H9 (cell line): Measurements from ENCODE around the gene PDE3A. TPM values are rescaled to one million over a fixed set of nuclear protein-coding genes. Genes with fewer than 3 reads are reported as not detected.

Experiments
- DNase-seq: peaks from one replicate; pipeline ENCODE4 v3.0.0-alpha.2; 2017
- H2AFZ ChIP-seq: one replicate; pipeline ENCODE4 v1.6.1; 2013; ENCODE audit warnings: mild to moderate bottlenecking, low read length, control low read depth, moderate library complexity
- H2AK5ac ChIP-seq: 2 replicates; pipeline ENCODE4 v1.6.1; 2013; ENCODE audit warnings: low read length, control low read depth, mixed read lengths; ENCODE audit not compliant: insufficient read length
- H2BK120ac ChIP-seq: one replicate; pipeline ENCODE4 v1.6.1; 2013; ENCODE audit warnings: low read depth, mild to moderate bottlenecking, low read length, control low read depth, inconsistent platforms; ENCODE audit not compliant: poor library complexity, severe bottlenecking
- H2BK12ac ChIP-seq: 2 replicates; pipeline ENCODE4 v1.6.1; 2013; ENCODE audit warnings: low read length, control low read depth, mixed read lengths, low read depth; ENCODE audit not compliant: insufficient read length
- H2BK15ac ChIP-seq: 2 replicates; pipeline ENCODE4 v1.6.1; 2013; ENCODE audit warnings: low read depth, low read length, control low read depth
- H2BK20ac ChIP-seq: one replicate; pipeline ENCODE4 v1.6.1; 2013; ENCODE audit warnings: low read depth, mild to moderate bottlenecking, low read length, control low read depth, inconsistent platforms; ENCODE audit not compliant: poor library complexity, severe bottlenecking
- H2BK5ac ChIP-seq: 2 replicates; pipeline ENCODE4 v1.6.1; 2013; ENCODE audit warnings: low read length, control low read depth, mixed read lengths; ENCODE audit not compliant: insufficient read length
- H3K14ac ChIP-seq: 2 replicates; pipeline ENCODE4 v1.6.1; 2013; ENCODE audit warnings: low read length, control low read depth; ENCODE audit not compliant: insufficient read depth
- H3K18ac ChIP-seq: 2 replicates; pipeline ENCODE4 v1.6.1; 2013; ENCODE audit warnings: low read depth, mild to moderate bottlenecking, mixed read lengths, low read length, control low read depth; ENCODE audit not compliant: insufficient read length
- H3K23ac ChIP-seq: 2 replicates; pipeline ENCODE4 v1.6.1; 2013; ENCODE audit warnings: low read length, control low read depth, mixed read lengths, low read depth; ENCODE audit not compliant: insufficient read length
- H3K23me2 ChIP-seq: 2 replicates; pipeline ENCODE4 v1.6.1; 2013; ENCODE audit warnings: low read depth, mild to moderate bottlenecking, mixed read lengths, low read length, control low read depth; ENCODE audit not compliant: insufficient read length, poor library complexity, severe bottlenecking
- H3K27ac ChIP-seq: 2 replicates; pipeline ENCODE4 v1.5.1; 2013; ENCODE audit warnings: low read length, control low read depth, mixed read lengths, low read depth; ENCODE audit not compliant: insufficient read length
- H3K27me3 ChIP-seq: 2 replicates; pipeline ENCODE4 v1.6.1; 2013; ENCODE audit warnings: low read length, control low read depth, inconsistent platforms; ENCODE audit not compliant: insufficient read depth
- H3K4ac ChIP-seq: 2 replicates; pipeline ENCODE4 v1.6.1; 2013; ENCODE audit warnings: low read depth, mild to moderate bottlenecking, control low read depth, inconsistent platforms, low read length, moderate library complexity
- H3K4me1 ChIP-seq: 2 replicates; pipeline ENCODE4 v1.6.1; 2013; ENCODE audit warnings: low read length, control low read depth, inconsistent platforms; ENCODE audit not compliant: insufficient read depth
- H3K4me2 ChIP-seq: 2 replicates; pipeline ENCODE4 v1.6.1; 2013; ENCODE audit warnings: low read length, control low read depth, mixed read lengths; ENCODE audit not compliant: insufficient read length, insufficient read depth
- H3K56ac ChIP-seq: 2 replicates; pipeline ENCODE4 v1.6.1; 2013; ENCODE audit warnings: low read depth, mild to moderate bottlenecking, mixed read lengths, low read length, control low read depth; ENCODE audit not compliant: insufficient read length
- H3K79me1 ChIP-seq: 2 replicates; pipeline ENCODE4 v1.6.1; 2013; ENCODE audit warnings: low read depth, mild to moderate bottlenecking, moderate library complexity, low read length, control low read depth, inconsistent platforms; ENCODE audit not compliant: insufficient read depth, poor library complexity, severe bottlenecking
- H3K79me2 ChIP-seq: 2 replicates; pipeline ENCODE4 v1.6.1; 2013; ENCODE audit warnings: low read length, control low read depth, inconsistent platforms; ENCODE audit not compliant: insufficient read depth
- H3K9ac ChIP-seq: 2 replicates; pipeline ENCODE4 v1.6.1; 2013; ENCODE audit warnings: low read length, control low read depth, mixed read lengths; ENCODE audit not compliant: insufficient read length; ENCODE audit errors: extremely low read depth
- H3K9me3 ChIP-seq: one replicate; pipeline ENCODE4 v1.6.1; 2013; ENCODE audit warnings: low read depth, low read length, inconsistent platforms; ENCODE audit not compliant: control insufficient read depth
- H3T11ph ChIP-seq: one replicate; pipeline ENCODE4 v1.6.1; 2013; ENCODE audit warnings: mild to moderate bottlenecking, low read length, control low read depth, inconsistent platforms
- H4K20me1 ChIP-seq: one replicate; pipeline ENCODE4 v1.6.1; 2013; ENCODE audit not compliant: control insufficient read depth, insufficient read length, insufficient read depth
- H4K5ac ChIP-seq: 2 replicates; pipeline ENCODE4 v1.6.1; 2013; ENCODE audit warnings: low read depth, mild to moderate bottlenecking, mixed read lengths, low read length, control low read depth; ENCODE audit not compliant: insufficient read length
- H4K8ac ChIP-seq: replicated peaks from 2 replicates; pipeline ENCODE4 v1.6.1; 2013; ENCODE audit warnings: low read length, control low read depth, mixed read lengths, low read depth; ENCODE audit not compliant: insufficient read length
- H4K91ac ChIP-seq: 2 replicates; pipeline ENCODE4 v1.6.1; 2013; ENCODE audit warnings: low read depth, mild to moderate bottlenecking, moderate library complexity, mixed read lengths, low read length, control low read depth; ENCODE audit not compliant: insufficient read length
- H3K27ac Mint-ChIP-seq, 3 experiments: 2 replicates in 2 of 3; 3 replicates in 1 of 3; pipeline ENCODE4 v1.8.0; 2020 to 2021; ENCODE audit warnings: mixed read lengths in 3 of 3, mild to moderate bottlenecking in 1 of 3, moderate library complexity in 1 of 3
- H3K27me3 Mint-ChIP-seq: 2 replicates; pipeline ENCODE4 v1.8.0; 2021; ENCODE audit warnings: low read depth, mild to moderate bottlenecking, moderate library complexity, mixed read lengths
- H3K36me3 Mint-ChIP-seq, 3 experiments: 2 replicates in 2 of 3; 3 replicates in 1 of 3; pipeline ENCODE4 v1.8.0; 2020 to 2021; ENCODE audit warnings: low read depth in 3 of 3, mixed read lengths in 3 of 3; ENCODE audit not compliant: insufficient read depth in 1 of 3
- H3K4me1 Mint-ChIP-seq, 2 experiments: 2 replicates each; pipeline ENCODE4 v1.8.0; 2020; ENCODE audit warnings: mixed read lengths in 2 of 2
- H3K4me3 Mint-ChIP-seq, 2 experiments: 2 replicates in 1 of 2; 3 replicates in 1 of 2; pipeline ENCODE4 v1.8.0; 2020 to 2021; ENCODE audit warnings: mild to moderate bottlenecking in 2 of 2, mixed read lengths in 2 of 2, moderate library complexity in 1 of 2
- H3K9me3 Mint-ChIP-seq, 2 experiments: 2 replicates in 1 of 2; 3 replicates in 1 of 2; pipeline ENCODE4 v1.8.0; 2020; ENCODE audit warnings: mild to moderate bottlenecking in 2 of 2, mixed read lengths in 2 of 2, moderate library complexity in 1 of 2
- WGBS: extraction: QIAGEN DNeasy Blood & Tissue Kit; methylation state at CpG from one replicate; pipeline ENCODE4 v1.1.7; 2013; ENCODE audit warnings: missing lambda C conversion rate, low lambda C conversion rate, mixed read lengths; ENCODE audit not compliant: insufficient read length; ENCODE audit errors: extremely low coverage; 5-methylcytosine and 5-hydroxymethylcytosine counted together
- total RNA-seq: library from RNA; stranded (reverse); gene quantifications from 2 replicates; pipeline ENCODE4 v1.2.1, GENCODE V29; 2021
- TF ChIP-seq, protein P1 (sequence below): fragments of 200-600 bp; sonication (generic); conservative IDR thresholded peaks from 3 replicates; pipeline ENCODE4 v1.8.0; 2021; ENCODE audit warnings: antibody characterized with exemption, mild to moderate bottlenecking

Gene PDE3A
- total RNA-seq, 1 experiment from 2014 or later, result 3.0 TPM

DNA sequence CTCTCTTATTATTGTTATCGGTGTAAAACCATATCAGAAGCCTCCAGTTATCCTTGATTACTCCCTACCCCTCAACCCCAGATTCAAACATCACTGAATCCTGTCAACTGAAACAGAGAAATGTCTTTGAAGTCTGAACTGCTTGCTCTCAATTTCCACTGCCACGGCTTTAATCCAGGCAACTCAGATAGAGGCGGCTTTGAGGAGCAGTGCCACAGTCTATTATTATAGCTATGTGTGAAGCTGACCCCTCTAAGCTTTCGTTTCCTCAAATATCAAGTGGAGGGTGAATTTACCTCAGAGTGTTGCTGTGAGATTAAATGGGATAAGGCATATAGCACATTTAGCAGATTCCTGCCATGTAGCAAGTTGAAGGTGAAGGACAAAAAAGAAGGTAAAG, 49.0 kb upstream of the PDE3A start:
- Histone ChIP-seq H3K14ac (no peak overlapping the region), H3K4me1 (peaks cover 3% of the 10 kb centered on the region), H2AK5ac (no peak overlapping the region), H3K9ac (no peak overlapping the region), H3K4ac (no peak overlapping the region), H4K91ac (no peak overlapping the region), H2BK20ac (no peak overlapping the region), H3K27ac (no peak overlapping the region), H3K18ac (no peak overlapping the region), H2BK5ac (no peak overlapping the region), H4K8ac (no peak overlapping the region), H4K20me1 (no peaks in the 10 kb centered on the region), H2AFZ (no peak overlapping the region), H3K9me3 (no peaks in the 10 kb centered on the region), H2BK12ac (no peak overlapping the region), H3K79me2 (no peaks in the 10 kb centered on the region), H3K4me2 (no peak overlapping the region), H3T11ph (no peak overlapping the region), H2BK120ac (no peak overlapping the region), H3K27me3 (no peaks in the 10 kb centered on the region), H4K5ac (no peak overlapping the region), H3K23ac (no peak overlapping the region), H3K23me2 (no peaks in the 10 kb centered on the region), H3K56ac (no peak overlapping the region), H3K79me1 (no peaks in the 10 kb centered on the region), H2BK15ac (no peak overlapping the region)
- H3K4me3 Mint-ChIP-seq, result no peak overlapping the region
- no peaks in the 10 kb centered on the region for H3K27me3 Mint-ChIP-seq
- peaks cover 0 to 3% of the 10 kb centered on the region in 2 experiments; a peak in 3 of 5 replicates for H3K9me3 Mint-ChIP-seq
- TF ChIP-seq, protein P1, sequence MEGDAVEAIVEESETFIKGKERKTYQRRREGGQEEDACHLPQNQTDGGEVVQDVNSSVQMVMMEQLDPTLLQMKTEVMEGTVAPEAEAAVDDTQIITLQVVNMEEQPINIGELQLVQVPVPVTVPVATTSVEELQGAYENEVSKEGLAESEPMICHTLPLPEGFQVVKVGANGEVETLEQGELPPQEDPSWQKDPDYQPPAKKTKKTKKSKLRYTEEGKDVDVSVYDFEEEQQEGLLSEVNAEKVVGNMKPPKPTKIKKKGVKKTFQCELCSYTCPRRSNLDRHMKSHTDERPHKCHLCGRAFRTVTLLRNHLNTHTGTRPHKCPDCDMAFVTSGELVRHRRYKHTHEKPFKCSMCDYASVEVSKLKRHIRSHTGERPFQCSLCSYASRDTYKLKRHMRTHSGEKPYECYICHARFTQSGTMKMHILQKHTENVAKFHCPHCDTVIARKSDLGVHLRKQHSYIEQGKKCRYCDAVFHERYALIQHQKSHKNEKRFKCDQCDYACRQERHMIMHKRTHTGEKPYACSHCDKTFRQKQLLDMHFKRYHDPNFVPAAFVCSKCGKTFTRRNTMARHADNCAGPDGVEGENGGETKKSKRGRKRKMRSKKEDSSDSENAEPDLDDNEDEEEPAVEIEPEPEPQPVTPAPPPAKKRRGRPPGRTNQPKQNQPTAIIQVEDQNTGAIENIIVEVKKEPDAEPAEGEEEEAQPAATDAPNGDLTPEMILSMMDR, result no peak
- peaks cover 21 to 26% of the 10 kb centered on the region in 2 experiments for H3K4me1 Mint-ChIP-seq
- DNase-seq, result no peak
- peak overlapping the region in 1 of 3 experiments; percentile 1; a peak in 1 of 7 replicates for H3K27ac Mint-ChIP-seq
- no CpG with 5 or more reads among the region's 4 CpGs for WGBS
- H3K36me3 Mint-ChIP-seq, result 0 out of 7 replicates have a peak, but pooled peaks cover 0 to 4% (median 0%) of the 10 kb centered on the region in 3 experiments
